Fibroblast of skin of scalp (primary cell): ENCODE data around the gene F7. TPM values are rescaled to one million over a fixed set of nuclear protein-coding genes. Genes with fewer than 3 reads are reported as not detected.
"Not testable (repeated sequence)": the region's sequence is repeated elsewhere in the genome, so short reads cannot be mapped to it uniquely, and the experiment has no call there.

Experiments
- DNase-seq: peaks from one replicate; pipeline ENCODE4 v3.0.0-alpha.2; 2013
- polyA plus RNA-seq, 2 experiments: library from polyadenylated mRNA; unstranded; fragments of 120-200 nt; gene quantifications; one replicate each; pipeline ENCODE4 v1.2.1, GENCODE V29; 2013; ENCODE audit not compliant: insufficient read length in 2 of 2

Gene F7
- 0.25 TPM for polyA plus RNA-seq (2013, experiment 1 of 2; ENCODE audit: insufficient read length)
- 0.38 TPM for polyA plus RNA-seq (2013, experiment 2 of 2; ENCODE audit: insufficient read length)

DNA sequence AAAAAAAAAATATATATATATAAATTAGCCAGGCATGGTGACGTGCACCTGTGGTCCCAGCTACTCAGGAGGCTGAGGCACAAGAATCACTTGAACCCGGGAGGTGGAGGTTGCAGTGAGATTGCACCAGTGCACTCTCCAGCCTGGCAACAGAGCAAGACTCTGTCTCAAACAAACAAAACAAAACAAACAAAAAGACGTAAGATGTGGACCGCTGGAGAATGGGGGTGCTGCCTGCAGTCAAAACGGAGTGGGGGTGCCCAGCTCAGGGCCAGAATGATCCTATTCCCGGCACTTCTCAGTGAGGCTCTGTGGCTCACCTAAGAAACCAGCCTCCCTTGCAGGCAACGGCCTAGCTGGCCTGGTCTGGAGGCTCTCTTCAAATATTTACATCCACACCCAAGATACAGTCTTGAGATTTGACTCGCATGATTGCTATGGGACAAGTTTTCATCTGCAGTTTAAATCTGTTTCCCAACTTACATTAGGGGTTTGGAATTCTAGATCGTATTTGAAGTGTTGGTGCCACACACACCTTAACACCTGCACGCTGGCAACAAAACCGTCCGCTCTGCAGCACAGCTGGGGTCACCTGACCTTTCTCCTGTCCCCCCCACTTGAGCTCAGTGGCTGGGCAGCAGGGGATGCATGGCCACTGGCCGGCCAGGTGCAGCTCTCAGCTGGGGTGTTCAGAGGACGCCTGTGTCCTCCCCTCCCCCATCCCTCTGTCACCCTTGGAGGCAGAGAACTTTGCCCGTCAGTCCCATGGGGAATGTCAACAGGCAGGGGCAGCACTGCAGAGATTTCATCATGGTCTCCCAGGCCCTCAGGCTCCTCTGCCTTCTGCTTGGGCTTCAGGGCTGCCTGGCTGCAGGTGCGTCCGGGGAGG is at the start of gene F7:
TSS of gene F7 (plus strand) at position 760 of the 889 bp plus-strand sequence. CDS start at position 811, 51 bp downstream.
- no peak for DNase-seq

DNA sequence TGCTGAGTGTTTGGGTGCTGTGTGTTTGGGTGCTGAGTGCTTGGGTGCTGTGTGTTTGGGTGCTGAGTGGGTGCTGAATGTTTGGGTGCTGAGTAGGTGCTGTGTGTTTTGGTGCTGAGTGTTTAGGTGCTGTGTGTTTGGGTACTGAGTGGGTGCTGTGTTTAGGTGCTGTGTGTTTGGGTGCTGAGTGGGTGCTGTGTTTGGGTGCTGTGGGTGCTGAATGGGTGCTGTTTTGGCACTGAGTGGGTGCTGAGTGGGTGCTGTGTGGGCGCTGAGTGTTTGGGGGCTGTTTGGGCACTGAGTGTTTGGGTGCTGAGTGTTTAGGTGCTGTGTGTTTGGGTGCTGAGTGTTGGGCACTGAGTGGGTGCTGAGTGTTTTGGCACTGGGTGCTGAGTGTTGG is 48.5 kb upstream of the F7 start:
- no peak for DNase-seq

DNA sequence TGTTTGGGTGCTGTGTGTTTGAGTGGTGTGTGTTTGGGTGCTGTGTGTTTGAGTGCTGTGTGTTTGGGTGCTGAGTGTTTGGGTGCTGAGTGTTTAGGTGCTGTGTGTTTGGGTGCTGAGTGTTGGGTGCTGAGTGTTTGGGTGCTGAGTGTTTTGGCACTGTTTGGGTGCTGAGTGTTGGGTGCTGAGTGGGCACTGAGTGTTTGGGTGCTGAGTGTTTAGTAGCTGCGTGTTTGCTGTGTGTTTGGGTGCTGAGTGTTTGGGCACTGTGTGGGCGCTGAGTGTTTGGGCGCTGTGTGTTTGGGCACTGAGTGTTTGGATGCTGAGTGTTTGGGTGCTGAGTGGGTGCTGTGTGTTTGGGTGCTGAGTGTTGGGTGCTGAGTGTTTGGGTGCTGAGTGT is 48.0 kb upstream of the F7 start:
- DNase-seq, result not testable (repeated sequence)

GRCh38 chr13:113058129-113058987 is 47.2 kb upstream of the F7 start:
- DNase-seq, result no peak

GRCh38 chr13:113058988-113059850 is 46.4 kb upstream of the F7 start:
- DNase-seq, result no peak

DNA sequence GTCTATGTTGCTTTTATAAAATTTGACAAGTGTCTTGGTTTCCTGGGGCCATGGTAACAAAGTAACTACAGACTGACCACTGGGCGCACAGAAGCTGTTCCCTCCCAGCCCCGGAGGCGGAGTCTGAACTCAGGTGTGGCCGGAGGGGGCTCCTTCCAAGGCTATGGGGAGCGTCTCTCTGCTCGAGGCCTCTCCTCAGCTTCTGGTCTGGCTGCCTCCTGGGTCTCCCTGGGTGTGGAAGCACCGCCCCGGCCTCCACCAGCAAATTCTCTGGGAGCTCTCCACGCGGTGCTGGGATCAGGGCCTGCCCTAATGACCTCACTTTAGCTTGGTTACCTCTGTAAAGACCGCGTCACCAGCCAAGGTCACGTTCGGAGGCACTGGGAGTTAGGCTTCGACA is 45.7 kb upstream of the F7 start:
- DNase-seq, result no peak

GRCh38 chr13:113060557-113061270 is 44.9 kb upstream of the F7 start:
- no peak for DNase-seq

GRCh38 chr13:113061271-113061625 is 44.3 kb upstream of the F7 start:
- DNase-seq, result no peak

GRCh38 chr13:113061796-113062425 is 43.7 kb upstream of the F7 start:
- DNase-seq, result no peak

- no peak for DNase-seq
These were observed 42.9 kb upstream of the F7 start for GRCh38 chr13:113062691-113063090.

DNA sequence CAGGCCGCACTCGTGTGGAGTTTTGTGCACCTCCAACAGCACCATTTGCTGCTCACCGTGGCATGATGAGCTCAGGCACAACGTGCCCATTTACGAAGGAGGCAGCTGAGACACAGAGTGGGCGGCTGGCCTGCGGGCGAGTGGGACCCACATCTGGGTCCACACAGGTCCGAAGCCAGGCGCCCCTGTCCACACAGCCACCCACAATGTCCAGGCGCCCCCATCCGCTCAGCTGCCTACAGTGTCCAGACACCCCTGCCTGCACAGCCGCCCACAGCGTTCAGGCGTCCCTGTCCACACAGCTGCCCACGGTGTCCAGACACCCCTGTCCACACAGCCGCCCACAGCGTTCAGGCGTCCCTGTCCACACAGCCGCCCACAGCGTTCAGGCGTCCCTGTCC is 42.5 kb upstream of the F7 start:
- DNase-seq, result no peak

- DNase-seq, result no peak
These were observed 41.5 kb upstream of the F7 start for GRCh38 chr13:113064000-113064533.

- DNase-seq, result peak; percentile 90
These were observed 40.8 kb upstream of the F7 start for GRCh38 chr13:113064534-113065405.

DNA sequence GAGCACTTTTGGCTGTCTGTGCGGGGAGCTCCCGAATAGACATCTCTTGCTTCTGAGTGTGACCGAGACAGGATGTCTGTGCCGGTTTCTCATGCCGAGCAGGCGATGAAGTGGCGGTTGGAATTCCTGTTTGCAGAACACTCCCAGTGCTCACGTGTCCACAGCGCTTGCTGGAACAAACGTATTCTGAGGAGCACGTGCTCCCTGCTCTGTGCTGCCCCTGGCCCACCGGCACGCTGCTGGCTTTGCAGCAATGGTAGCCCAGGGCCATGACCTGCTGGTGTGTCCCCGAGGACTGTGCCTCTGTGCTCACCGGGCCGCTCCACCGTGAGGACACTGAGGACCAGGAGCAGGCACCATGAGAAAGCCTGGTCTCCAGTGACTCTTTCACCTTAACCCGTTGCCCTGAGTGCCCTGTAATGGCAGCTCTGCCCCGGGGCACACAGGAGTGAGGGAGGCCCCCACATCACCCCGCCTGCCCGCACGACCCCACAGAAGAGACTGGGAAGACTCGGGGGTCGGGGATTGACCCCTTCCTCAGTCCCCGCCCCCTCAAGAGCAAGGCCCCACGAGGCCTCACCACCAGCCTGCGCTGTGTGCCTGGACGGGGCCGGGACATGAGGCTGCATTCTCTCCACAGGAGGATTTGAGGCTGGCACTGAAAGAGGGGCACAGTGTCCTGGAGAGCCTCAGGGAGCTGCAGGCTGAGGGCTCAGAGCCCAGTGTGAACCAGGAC is 40.0 kb upstream of the F7 start:
- peak; percentile 63 for DNase-seq

- DNase-seq, result no peak
These were observed 39.5 kb upstream of the F7 start for GRCh38 chr13:113066142-113066455.

DNA sequence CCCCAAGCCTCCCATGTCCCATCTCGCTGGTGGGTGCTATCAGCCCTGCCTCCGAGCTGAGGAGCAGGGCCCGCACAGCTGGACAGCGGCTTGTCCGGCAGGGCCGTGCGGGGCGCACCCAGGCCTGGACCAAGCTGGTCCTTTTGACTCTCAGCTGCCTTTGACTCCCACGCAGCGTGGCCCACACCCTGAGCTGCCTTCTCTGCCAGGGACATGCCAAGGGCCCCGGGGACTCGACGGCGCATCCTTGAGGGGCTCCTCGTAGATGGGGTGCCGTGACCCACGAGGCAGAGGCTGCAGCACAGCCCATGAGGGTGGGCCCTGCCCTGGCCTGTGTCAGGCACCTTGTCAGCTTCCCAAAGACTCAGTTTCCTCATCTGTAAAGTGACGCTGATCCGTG is 38.8 kb upstream of the F7 start:
- DNase-seq, result no peak

GRCh38 chr13:113069861-113070805 is 35.5 kb upstream of the F7 start:
- no peak for DNase-seq

- no peak for DNase-seq
These were observed 34.7 kb upstream of the F7 start for GRCh38 chr13:113070855-113071254.
